Keratinocyte (primary cell): ENCODE results near the gene CDYL2. TPM values are rescaled to one million over a fixed set of nuclear protein-coding genes. Genes with fewer than 3 reads are reported as not detected.

Experiments
- DNase-seq: peaks from one replicate; pipeline ENCODE4 v3.0.0-alpha.2; 2011; ENCODE audit warnings: low read depth, missing footprints, low spot score
- FAIRE-seq: peaks from 2 replicates; lab custom pipeline; 2011; peaks lifted over from hg19 to GRCh38; lab: Jason Lieb, UNC
- H2AFZ ChIP-seq: 2 replicates; pipeline ENCODE4 v1.6.0; 2012; ENCODE audit warnings: low read length, control low read depth, inconsistent platforms; ENCODE audit not compliant: control insufficient read depth
- H3K27ac ChIP-seq: 2 replicates; pipeline ENCODE4 v1.5.1; 2011; ENCODE audit warnings: low read length; ENCODE audit not compliant: control insufficient read depth, insufficient read depth
- H3K27me3 ChIP-seq: 3 replicates; pipeline ENCODE4 v1.6.0; 2011; ENCODE audit warnings: low read length; ENCODE audit not compliant: control insufficient read depth, insufficient read depth; ENCODE audit errors: extremely low read depth
- H3K36me3 ChIP-seq, 2 experiments: 2 replicates in 1 of 2; 3 replicates in 1 of 2; pipeline ENCODE4 v1.5.1; 2011; ENCODE audit warnings: low read length in 2 of 2, mild to moderate bottlenecking in 1 of 2; ENCODE audit not compliant: control insufficient read depth in 2 of 2, insufficient read depth in 2 of 2; ENCODE audit errors: extremely low read depth in 1 of 2
- H3K4me1 ChIP-seq: 3 replicates; pipeline ENCODE4 v1.5.1; 2011; ENCODE audit warnings: low read length; ENCODE audit not compliant: control insufficient read depth, insufficient read depth; ENCODE audit errors: extremely low read depth
- H3K4me2 ChIP-seq: 3 replicates; pipeline ENCODE4 v1.6.0; 2011; ENCODE audit warnings: low read depth, low read length; ENCODE audit not compliant: control insufficient read depth, insufficient read depth; ENCODE audit errors: extremely low read depth
- H3K4me3 ChIP-seq, 3 experiments: fragments of 200-600 bp in 1 of 3; sonication (generic) in 1 of 3; 2 replicates in 2 of 3; 3 replicates in 1 of 3; pipeline ENCODE4 v1.5.1; 2011 to 2016; ENCODE audit warnings: low read length in 3 of 3, mild to moderate bottlenecking in 3 of 3, control low read depth in 2 of 3, inconsistent platforms in 1 of 3, low read depth in 1 of 3, mixed read lengths in 1 of 3, mixed run types in 1 of 3, moderate library complexity in 1 of 3; ENCODE audit not compliant: control insufficient read depth in 2 of 3, insufficient read depth in 2 of 3; ENCODE audit errors: extremely low read depth in 1 of 3
- H3K79me2 ChIP-seq: 2 replicates; pipeline ENCODE4 v1.6.0; 2012; ENCODE audit warnings: low read length; ENCODE audit not compliant: control insufficient read depth, insufficient read depth
- H3K9ac ChIP-seq: 3 replicates; pipeline ENCODE4 v1.6.0; 2011; ENCODE audit warnings: low read length; ENCODE audit not compliant: control insufficient read depth, insufficient read depth; ENCODE audit errors: extremely low read depth
- H3K9me1 ChIP-seq: 3 replicates; pipeline ENCODE4 v1.6.0; 2011; ENCODE audit warnings: low read length; ENCODE audit not compliant: control insufficient read depth, insufficient read depth; ENCODE audit errors: extremely low read depth
- H3K9me3 ChIP-seq: 2 replicates; pipeline ENCODE4 v1.5.1; 2012; ENCODE audit warnings: low read depth, low read length; ENCODE audit not compliant: control insufficient read depth
- H4K20me1 ChIP-seq: 3 replicates; pipeline ENCODE4 v1.6.0; 2011; ENCODE audit warnings: low read length; ENCODE audit not compliant: control insufficient read depth, insufficient read depth; ENCODE audit errors: extremely low read depth
- EZH2 ChIP-seq: IDR thresholded peaks from one replicate; pipeline ENCODE4 v1.6.1; 2012; ENCODE audit warnings: inconsistent platforms, mild to moderate bottlenecking, low read length, moderate library complexity
- dilution Hi-C: fragments of 300-500 bp; cut with MboI; formaldehyde crosslinking; loops from one replicate; pipeline ENCODE4 v1.7.0; 2020; ENCODE audit warnings: low sequenced_read_pairs; ENCODE audit not compliant: extremely low pct_ligation_motif_present
- polyA plus RNA-seq, 5 experiments: library from polyadenylated mRNA; depleted of rRNA in 3 of 5; stranded (reverse) in 3 of 5; stranded (forward) in 1 of 5; unstranded in 1 of 5; fragments of >200 nt; gene quantifications; 1 replicate in 1 of 5; 2 replicates in 3 of 5; 3 replicates in 1 of 5; pipeline versions ENCODE4 v1.2.1 to v1.2.3, GENCODE V29; 2011 to 2012; ENCODE audit warnings: missing spikeins in 2 of 5, low read depth in 1 of 5, low replicate concordance in 1 of 5
- TF ChIP-seq, protein P1 (sequence below), 3 experiments: IDR thresholded peaks in 1 of 3; conservative IDR thresholded peaks in 1 of 3; optimal IDR thresholded peaks in 1 of 3; 2 replicates in 2 of 3; 3 replicates in 1 of 3; pipeline versions ENCODE3 to v1.5.1; 2011; ENCODE audit warnings: low read length in 3 of 3, mild to moderate bottlenecking in 3 of 3, moderate library complexity in 2 of 3, control low read depth in 1 of 3, inconsistent platforms in 1 of 3; ENCODE audit not compliant: insufficient read depth in 2 of 3; ENCODE audit errors: extremely low read depth in 1 of 3

CDYL2 gene
- polyA plus RNA-seq, 1 donor (not counting 4 experiments of a cell fraction or from before 2014, with no cell fraction given) = 2.0 TPM

DNA sequence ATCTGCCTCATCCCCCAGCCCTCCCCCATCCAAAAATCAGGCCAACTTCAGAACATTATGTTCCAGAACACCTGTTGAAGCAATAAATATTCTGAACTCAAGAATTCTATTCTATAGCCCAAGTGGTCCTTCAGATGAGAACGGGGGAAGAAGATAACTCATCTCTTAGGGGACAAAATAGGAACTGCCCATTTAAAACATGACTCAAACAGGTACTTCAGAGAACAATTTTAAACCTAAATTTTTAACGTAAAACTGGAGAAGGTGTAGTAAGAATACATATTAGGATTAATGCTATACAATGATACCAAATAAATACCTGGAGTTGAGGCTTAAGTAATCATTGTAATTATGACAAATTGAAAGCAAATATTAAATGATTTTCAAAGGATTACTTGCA, 112.1 kb downstream of the CDYL2 start:
- no peaks in the 10 kb centered on the region for H3K79me2 ChIP-seq
- no peak for FAIRE-seq
- H3K36me3 ChIP-seq = no peaks in the 10 kb centered on the region
- no peaks in the 10 kb centered on the region for H4K20me1 ChIP-seq
- H3K9me1 ChIP-seq = no peaks in the 10 kb centered on the region
- dilution Hi-C loops = no loop called here
- H3K4me2 ChIP-seq = no peak overlapping the region
- H3K27me3 ChIP-seq = no peaks in the 10 kb centered on the region
- H3K4me1 ChIP-seq = no peaks in the 10 kb centered on the region
- TF ChIP-seq, protein P1, sequence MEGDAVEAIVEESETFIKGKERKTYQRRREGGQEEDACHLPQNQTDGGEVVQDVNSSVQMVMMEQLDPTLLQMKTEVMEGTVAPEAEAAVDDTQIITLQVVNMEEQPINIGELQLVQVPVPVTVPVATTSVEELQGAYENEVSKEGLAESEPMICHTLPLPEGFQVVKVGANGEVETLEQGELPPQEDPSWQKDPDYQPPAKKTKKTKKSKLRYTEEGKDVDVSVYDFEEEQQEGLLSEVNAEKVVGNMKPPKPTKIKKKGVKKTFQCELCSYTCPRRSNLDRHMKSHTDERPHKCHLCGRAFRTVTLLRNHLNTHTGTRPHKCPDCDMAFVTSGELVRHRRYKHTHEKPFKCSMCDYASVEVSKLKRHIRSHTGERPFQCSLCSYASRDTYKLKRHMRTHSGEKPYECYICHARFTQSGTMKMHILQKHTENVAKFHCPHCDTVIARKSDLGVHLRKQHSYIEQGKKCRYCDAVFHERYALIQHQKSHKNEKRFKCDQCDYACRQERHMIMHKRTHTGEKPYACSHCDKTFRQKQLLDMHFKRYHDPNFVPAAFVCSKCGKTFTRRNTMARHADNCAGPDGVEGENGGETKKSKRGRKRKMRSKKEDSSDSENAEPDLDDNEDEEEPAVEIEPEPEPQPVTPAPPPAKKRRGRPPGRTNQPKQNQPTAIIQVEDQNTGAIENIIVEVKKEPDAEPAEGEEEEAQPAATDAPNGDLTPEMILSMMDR (optimal IDR thresholded peaks at IDR 0.05 in 1 of 3, IDR thresholded peaks at IDR 0.05 in 1 of 3, conservative IDR thresholded peaks at IDR 0.05 in 1 of 3; ENCODE audit: extremely low read depth in 1 of 3, insufficient read depth in 2 of 3, low read length in 3 of 3) = no peak
- TF ChIP-seq EZH2 = no peak
- no peak overlapping the region for H2AFZ ChIP-seq
- H3K9ac ChIP-seq = no peak overlapping the region
- no peak overlapping the region for H3K4me3 ChIP-seq
- H3K9me3 ChIP-seq = no peaks in the 10 kb centered on the region
- no peak overlapping the region for H3K27ac ChIP-seq
- DNase-seq = no peak

DNA sequence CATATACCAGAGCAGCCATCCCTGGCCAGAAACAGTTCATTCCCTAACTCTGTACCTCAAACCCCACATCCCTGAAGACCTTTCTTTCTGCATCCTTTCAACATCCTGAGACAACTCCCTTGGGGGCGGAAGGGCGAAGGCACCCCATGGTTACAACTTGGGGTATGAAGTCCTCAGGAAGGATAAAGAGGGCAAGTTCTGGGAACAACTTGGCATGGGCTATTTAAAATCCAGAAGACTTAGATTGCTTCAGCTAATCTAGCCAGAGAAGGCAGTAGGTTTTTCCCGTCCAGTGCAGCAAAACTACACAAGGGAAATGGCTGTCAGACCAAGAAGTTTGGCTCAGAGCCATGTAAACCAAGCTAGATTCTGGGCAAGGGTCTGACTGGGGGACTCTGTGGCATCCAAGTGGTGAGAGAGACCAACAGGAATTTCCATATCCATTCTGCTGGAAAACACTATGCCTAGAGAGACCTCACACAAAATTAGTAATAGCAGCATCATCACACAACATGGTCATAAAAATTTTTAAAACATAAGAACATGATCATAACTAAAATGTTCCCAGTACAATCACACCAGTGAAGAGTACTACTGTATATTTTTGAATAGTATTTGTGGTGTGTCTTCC, 113.2 kb downstream of the CDYL2 start:
- H3K27ac ChIP-seq = no peak overlapping the region
- FAIRE-seq (no peak), DNase-seq (no peak)
- no peaks in the 10 kb centered on the region for H3K36me3 ChIP-seq
- H3K9ac ChIP-seq = no peak overlapping the region
- no peaks in the 10 kb centered on the region for H3K9me3 ChIP-seq
- no peaks in the 10 kb centered on the region for H3K79me2 ChIP-seq
- H4K20me1 ChIP-seq = no peaks in the 10 kb centered on the region
- dilution Hi-C loops = no loop called here
- no peaks in the 10 kb centered on the region for H3K4me1 ChIP-seq
- no peak overlapping the region for H3K4me2 ChIP-seq
- no peak overlapping the region for H2AFZ ChIP-seq
- TF ChIP-seq, protein P1 (optimal IDR thresholded peaks at IDR 0.05 in 1 of 3, IDR thresholded peaks at IDR 0.05 in 1 of 3, conservative IDR thresholded peaks at IDR 0.05 in 1 of 3; ENCODE audit: extremely low read depth in 1 of 3, insufficient read depth in 2 of 3, low read length in 3 of 3) = no peak
- TF ChIP-seq EZH2 = no peak
- H3K27me3 ChIP-seq = no peaks in the 10 kb centered on the region
- H3K4me3 ChIP-seq = no peak overlapping the region
- no peaks in the 10 kb centered on the region for H3K9me1 ChIP-seq
